Trophoblast cell (in vitro differentiated cells and primary cell): ENCODE results near the gene CEP89.

Source experiments
- DNase-seq, 2 donors: peaks; one replicate each; pipeline ENCODE4 v3.0.0-alpha.2; 2016
- H2AFZ ChIP-seq: 2 replicates; pipeline ENCODE4 v1.6.1; 2013; ENCODE audit warnings: low read length, moderate library complexity, mild to moderate bottlenecking; ENCODE audit not compliant: insufficient read depth, poor library complexity
- H2AK5ac ChIP-seq: 2 replicates; pipeline ENCODE4 v1.6.1; 2013; ENCODE audit warnings: mild to moderate bottlenecking, low read length
- H2BK120ac ChIP-seq: 2 replicates; pipeline ENCODE4 v1.6.1; 2013; ENCODE audit warnings: low read length, mild to moderate bottlenecking, moderate library complexity; ENCODE audit not compliant: insufficient read depth, poor library complexity
- H2BK12ac ChIP-seq: 2 replicates; pipeline ENCODE4 v1.6.1; 2013; ENCODE audit warnings: mild to moderate bottlenecking, low read length, moderate library complexity
- H2BK5ac ChIP-seq: 2 replicates; pipeline ENCODE4 v1.6.1; 2013; ENCODE audit warnings: low read length, low read depth, moderate library complexity, mild to moderate bottlenecking; ENCODE audit not compliant: poor library complexity
- H3K14ac ChIP-seq: 2 replicates; pipeline ENCODE4 v1.6.1; 2013; ENCODE audit warnings: mild to moderate bottlenecking, low read length
- H3K18ac ChIP-seq: 2 replicates; pipeline ENCODE4 v1.6.1; 2013; ENCODE audit warnings: mild to moderate bottlenecking, low read length
- H3K23ac ChIP-seq: 2 replicates; pipeline ENCODE4 v1.6.1; 2013; ENCODE audit warnings: low read length
- H3K27ac ChIP-seq: 2 replicates; pipeline ENCODE4 v1.5.1; 2013; ENCODE audit warnings: low read depth, mild to moderate bottlenecking, inconsistent platforms, low read length, moderate library complexity
- H3K27me3 ChIP-seq: 2 replicates; pipeline ENCODE4 v1.6.1; 2013; ENCODE audit warnings: inconsistent platforms, mild to moderate bottlenecking, low read length, moderate library complexity; ENCODE audit not compliant: insufficient read depth
- H3K36me3 ChIP-seq, 2 experiments: 1 replicate in 1 of 2; 2 replicates in 1 of 2; pipeline ENCODE4 v1.6.1; 2013; ENCODE audit warnings: low read length in 2 of 2, mild to moderate bottlenecking in 2 of 2, moderate library complexity in 1 of 2; ENCODE audit not compliant: insufficient read depth in 2 of 2, control insufficient read depth in 1 of 2
- H3K4ac ChIP-seq: 2 replicates; pipeline ENCODE4 v1.6.1; 2013; ENCODE audit warnings: low read depth, mild to moderate bottlenecking, low read length, moderate library complexity
- H3K4me1 ChIP-seq, 2 experiments: 1 replicate in 1 of 2; 2 replicates in 1 of 2; pipeline ENCODE4 v1.6.1; 2013; ENCODE audit warnings: low read length in 2 of 2, mild to moderate bottlenecking in 2 of 2, moderate library complexity in 1 of 2; ENCODE audit not compliant: insufficient read depth in 2 of 2, control insufficient read depth in 1 of 2
- H3K4me2 ChIP-seq: 2 replicates; pipeline ENCODE4 v1.6.1; 2013; ENCODE audit warnings: inconsistent platforms, mild to moderate bottlenecking, low read length, moderate library complexity
- H3K4me3 ChIP-seq: 2 replicates; pipeline ENCODE4 v1.5.1; 2013; ENCODE audit warnings: mild to moderate bottlenecking, low read depth, low read length, inconsistent platforms
- H3K79me1 ChIP-seq: one replicate; pipeline ENCODE4 v1.6.1; 2013; ENCODE audit warnings: low read length
- H3K79me2 ChIP-seq: 2 replicates; pipeline ENCODE4 v1.6.1; 2013; ENCODE audit warnings: low read length, mild to moderate bottlenecking; ENCODE audit not compliant: control insufficient read depth, insufficient read depth, poor library complexity
- H3K9ac ChIP-seq: 2 replicates; pipeline ENCODE4 v1.6.1; 2013; ENCODE audit warnings: mild to moderate bottlenecking, low read length
- H3K9me3 ChIP-seq: 2 replicates; pipeline ENCODE4 v1.6.1; 2013; ENCODE audit warnings: low read depth, mild to moderate bottlenecking, control low read depth, inconsistent platforms, low read length; ENCODE audit not compliant: insufficient read depth
- H4K12ac ChIP-seq: 2 replicates; pipeline ENCODE4 v1.6.1; 2013; ENCODE audit warnings: low read depth, mild to moderate bottlenecking, low read length, moderate library complexity
- H4K8ac ChIP-seq: 2 replicates; pipeline ENCODE4 v1.6.1; 2013; ENCODE audit warnings: low read depth, mild to moderate bottlenecking, low read length, moderate library complexity
- H4K91ac ChIP-seq: one replicate; pipeline ENCODE4 v1.6.1; 2013; ENCODE audit warnings: low read depth, mild to moderate bottlenecking, low read length, moderate library complexity
- WGBS: extraction: QIAGEN DNeasy Blood & Tissue Kit; methylation state at CpG from one replicate; pipeline ENCODE4 v1.1.7; 2013; ENCODE audit warnings: missing lambda C conversion rate; ENCODE audit not compliant: insufficient read length, insufficient coverage; ENCODE audit errors: extremely low coverage; 5-methylcytosine and 5-hydroxymethylcytosine counted together

The CEP89 gene

GRCh38 chr19:32866564-32867265 is 105.0 kb downstream of the CEP89 start:
- no peak overlapping the region for H2BK120ac ChIP-seq
- no peak overlapping the region for H2BK12ac ChIP-seq
- no peak overlapping the region for H3K14ac ChIP-seq
- H3K27me3 ChIP-seq = no peaks in the 10 kb centered on the region
- H3K18ac ChIP-seq = no peak overlapping the region
- no peaks in the 10 kb centered on the region for H3K36me3 ChIP-seq
- H3K79me1 ChIP-seq = no peaks in the 10 kb centered on the region
- no peak overlapping the region for H3K4me3 ChIP-seq
- no peaks in the 10 kb centered on the region for H3K79me2 ChIP-seq
- no peak overlapping the region for H3K9ac ChIP-seq
- peaks cover 4% of the 10 kb centered on the region in 2 experiments for H3K4me1 ChIP-seq
- peak in 1 of 2 donors; percentile 18 for DNase-seq
- no peak overlapping the region for H3K23ac ChIP-seq
- H3K27ac ChIP-seq = no peak overlapping the region
- H2BK5ac ChIP-seq = no peak overlapping the region
- no peak overlapping the region for H3K4ac ChIP-seq
- no peak overlapping the region for H4K91ac ChIP-seq
- no peak overlapping the region for H3K4me2 ChIP-seq
- H2AK5ac ChIP-seq = no peak overlapping the region
- H2AFZ ChIP-seq = no peak overlapping the region
- WGBS = no CpG with 5 or more reads among the region's 12 CpGs
- H4K12ac ChIP-seq = no peak overlapping the region
- H4K8ac ChIP-seq = no peak overlapping the region
- H3K9me3 ChIP-seq = peaks cover 2% of the 10 kb centered on the region

GRCh38 chr19:32866061-32866460 is 105.7 kb downstream of the CEP89 start:
- no peak overlapping the region for H3K4ac ChIP-seq
- H4K12ac ChIP-seq = no peak overlapping the region
- H3K27me3 ChIP-seq = no peaks in the 10 kb centered on the region
- no peak overlapping the region for H3K4me2 ChIP-seq
- whole genome bisulfite sequencing = no CpG with 5 or more reads among the region's 7 CpGs
- no peak overlapping the region for H2AFZ ChIP-seq
- H2BK5ac ChIP-seq = no peak overlapping the region
- H3K9ac ChIP-seq = no peak overlapping the region
- no peak overlapping the region for H2AK5ac ChIP-seq
- H2BK120ac ChIP-seq = no peak overlapping the region
- no peak overlapping the region for H3K14ac ChIP-seq
- H3K79me1 ChIP-seq = no peaks in the 10 kb centered on the region
- no peaks in the 10 kb centered on the region for H3K79me2 ChIP-seq
- no peak for DNase-seq
- no peak overlapping the region for H4K8ac ChIP-seq
- peaks cover 2% of the 10 kb centered on the region for H3K9me3 ChIP-seq
- H3K4me1 ChIP-seq = peaks cover 4% of the 10 kb centered on the region in 2 experiments
- H3K18ac ChIP-seq = no peak overlapping the region
- H3K4me3 ChIP-seq = no peak overlapping the region
- no peaks in the 10 kb centered on the region for H3K36me3 ChIP-seq
- no peak overlapping the region for H3K27ac ChIP-seq
- H4K91ac ChIP-seq = no peak overlapping the region
- no peak overlapping the region for H2BK12ac ChIP-seq
- no peak overlapping the region for H3K23ac ChIP-seq

DNA sequence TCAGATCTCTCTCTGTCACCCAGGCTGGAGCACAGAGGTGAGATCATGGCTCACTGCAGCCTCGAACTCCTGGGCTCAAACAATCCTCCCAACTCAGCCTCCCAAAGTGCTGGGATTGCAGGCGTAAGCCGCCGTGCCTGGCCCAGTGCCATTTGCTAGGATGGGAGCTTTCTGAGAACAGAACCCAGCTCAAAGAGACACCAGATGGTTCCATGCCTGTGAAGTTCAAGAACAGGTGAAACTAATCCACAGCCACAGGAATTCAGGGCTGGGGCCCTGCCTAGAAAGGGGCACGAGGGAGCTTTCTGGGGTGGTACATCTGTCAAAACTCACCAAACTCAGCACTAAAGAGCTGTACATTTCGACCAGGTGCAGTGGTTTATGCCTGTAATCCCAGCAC is 106.4 kb downstream of the CEP89 start:
- Histone ChIP-seq H3K4me3 (no peak overlapping the region), H2BK5ac (no peak overlapping the region), H2BK12ac (no peak overlapping the region), H3K23ac (no peak overlapping the region), H3K27ac (no peak overlapping the region), H2AFZ (no peak overlapping the region), H3K27me3 (no peaks in the 10 kb centered on the region), H4K12ac (no peak overlapping the region), H3K79me1 (no peaks in the 10 kb centered on the region), H4K91ac (no peak overlapping the region), H3K18ac (no peak overlapping the region), H4K8ac (no peak overlapping the region), H2BK120ac (no peak overlapping the region), H3K9ac (no peak overlapping the region), H3K9me3 (peaks cover 2% of the 10 kb centered on the region), H3K14ac (no peak overlapping the region), H3K4ac (no peak overlapping the region), H3K4me2 (no peak overlapping the region), H3K79me2 (no peaks in the 10 kb centered on the region), H3K36me3 (no peaks in the 10 kb centered on the region), H3K4me1 (peaks cover 3% of the 10 kb centered on the region in 2 experiments), H2AK5ac (no peak overlapping the region)
- no CpG with 5 or more reads among the region's 6 CpGs for WGBS
- no peak for DNase-seq

DNA sequence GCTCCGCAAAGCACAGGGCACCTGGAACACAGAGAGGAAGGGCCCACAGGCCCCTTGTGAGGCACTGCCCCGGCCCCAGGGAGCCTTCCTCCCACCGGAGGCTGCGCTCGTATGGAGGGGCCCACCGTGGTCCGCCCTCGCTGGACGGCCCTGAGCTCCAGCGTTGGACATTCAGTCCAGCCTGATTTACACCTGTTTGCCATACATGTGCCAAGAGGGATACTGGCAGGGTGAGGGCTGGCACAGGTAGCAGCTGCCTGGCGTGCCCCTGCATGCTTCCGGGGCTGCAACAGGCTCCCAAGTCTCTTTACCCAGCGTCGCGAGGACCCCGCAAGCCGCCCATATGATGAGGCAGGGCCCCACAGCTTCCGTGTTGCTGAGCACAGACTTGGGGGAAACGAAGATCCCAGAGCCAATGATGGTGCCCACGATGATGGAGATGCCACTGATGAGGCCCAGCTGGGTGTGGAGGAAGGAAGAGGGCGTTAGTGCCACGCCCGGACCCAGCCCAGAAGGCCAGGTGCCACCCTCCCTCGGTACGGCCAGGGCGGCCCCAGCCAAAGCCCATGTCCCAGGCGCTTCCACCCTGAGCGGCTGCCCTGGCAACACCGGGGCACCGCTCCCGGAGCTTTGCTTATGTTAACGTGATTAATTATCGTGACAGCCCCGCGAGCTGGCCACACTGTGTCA is 107.3 kb downstream of the CEP89 start:
- H3K9me3 ChIP-seq = peaks cover 2% of the 10 kb centered on the region
- H3K4me3 ChIP-seq = no peak overlapping the region
- H3K27ac ChIP-seq = no peak overlapping the region
- H4K8ac ChIP-seq = no peak overlapping the region
- no peak overlapping the region for H3K9ac ChIP-seq
- no peak overlapping the region for H2BK12ac ChIP-seq
- H3K79me1 ChIP-seq = no peaks in the 10 kb centered on the region
- DNase-seq = no peak
- no peak overlapping the region for H2BK5ac ChIP-seq
- no peak overlapping the region for H2AFZ ChIP-seq
- H3K36me3 ChIP-seq = no peaks in the 10 kb centered on the region
- H3K4ac ChIP-seq = no peak overlapping the region
- H3K4me2 ChIP-seq = no peak overlapping the region
- WGBS = no CpG with 5 or more reads among the region's 35 CpGs
- H3K23ac ChIP-seq = no peak overlapping the region
- no peaks in the 10 kb centered on the region for H3K4me1 ChIP-seq
- no peak overlapping the region for H4K91ac ChIP-seq
- no peak overlapping the region for H3K18ac ChIP-seq
- H2AK5ac ChIP-seq = no peak overlapping the region
- no peaks in the 10 kb centered on the region for H3K79me2 ChIP-seq
- no peak overlapping the region for H4K12ac ChIP-seq
- no peak overlapping the region for H2BK120ac ChIP-seq
- H3K27me3 ChIP-seq = no peaks in the 10 kb centered on the region
- no peak overlapping the region for H3K14ac ChIP-seq
